GM19468 (cell line): ENCODE measurements around the gene PRR3.

ENCODE experiments used
- ATAC-seq: cut with Tn5 transposase; IDR thresholded peaks from one replicate; pipeline ENCODE4 v1.9.1; 2021; ENCODE audit warnings: mild to moderate bottlenecking, moderate library complexity, moderate number of reproducible peaks; ENCODE audit not compliant: unreplicated experiment; ENCODE audit errors: extremely low read depth

The PRR3 gene

DNA sequence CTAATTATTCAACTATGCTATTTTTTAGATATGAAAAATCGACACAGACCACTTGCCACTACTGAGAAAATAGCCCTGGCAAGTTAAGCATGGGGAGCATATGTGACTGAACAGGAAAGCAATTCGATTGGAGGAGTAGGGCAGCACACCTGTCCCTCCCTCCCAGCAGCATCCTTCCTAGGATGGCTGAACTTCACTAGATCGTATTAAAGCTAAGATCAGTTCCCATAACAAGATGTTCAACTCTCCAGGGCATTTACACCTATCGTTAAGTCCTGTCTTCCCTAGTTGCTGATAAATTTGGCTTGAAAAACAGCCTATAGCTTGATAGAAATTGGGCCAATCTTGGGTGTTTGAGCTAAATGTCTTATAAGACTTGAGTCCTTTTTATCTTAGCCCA, 53.0 kb downstream of the PRR3 start:
- ATAC-seq = no peak

DNA sequence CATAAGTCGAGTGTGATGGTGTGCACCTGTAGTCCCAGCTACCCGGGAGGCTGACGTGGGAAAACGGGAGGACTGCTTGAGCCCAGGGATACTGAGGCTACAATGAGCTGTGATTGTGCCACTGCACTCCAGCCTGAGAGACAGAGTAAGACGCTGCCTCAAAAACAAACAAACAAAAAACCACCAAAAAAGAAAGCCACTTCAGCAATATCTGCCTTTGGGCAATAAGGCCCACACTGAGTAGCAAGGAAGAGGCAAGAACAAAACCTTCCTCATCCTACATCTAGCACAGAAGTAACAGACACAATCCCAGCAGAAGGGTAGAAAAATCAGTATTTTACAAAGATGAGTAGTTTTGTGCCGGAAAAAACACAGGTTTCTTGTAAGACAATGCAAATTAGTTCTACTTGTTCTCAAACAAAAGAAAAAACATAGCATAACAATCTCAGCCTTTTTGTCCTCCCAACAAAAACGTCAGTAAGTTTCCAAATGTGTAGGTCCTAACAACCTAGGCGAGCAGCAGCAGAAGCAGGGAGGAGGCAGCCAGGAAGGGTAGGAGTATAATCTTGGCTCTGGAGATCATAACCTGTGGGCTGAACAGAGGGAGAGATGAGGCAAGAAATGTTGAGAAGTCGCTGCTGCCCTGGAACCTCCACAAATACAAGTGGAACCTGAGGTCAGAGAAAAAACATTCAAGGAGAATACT, 54.2 kb downstream of the PRR3 start:
- ATAC-seq = no peak

DNA sequence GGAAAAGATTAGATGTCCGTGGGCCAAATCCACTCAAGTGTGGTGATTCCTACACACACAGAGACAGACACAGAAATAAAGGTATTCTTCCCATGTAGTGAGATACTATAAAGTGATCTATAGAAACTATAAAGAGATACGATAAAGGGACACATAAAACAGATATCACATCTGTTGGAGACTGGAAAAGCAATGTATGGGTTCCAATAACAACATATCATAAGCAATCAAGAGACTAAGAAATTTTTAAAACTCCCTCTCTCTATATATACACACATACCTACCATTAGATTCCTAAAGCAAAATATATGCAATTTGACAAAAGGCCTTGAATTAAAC, 54.7 kb downstream of the PRR3 start:
- ATAC-seq = no peak

DNA sequence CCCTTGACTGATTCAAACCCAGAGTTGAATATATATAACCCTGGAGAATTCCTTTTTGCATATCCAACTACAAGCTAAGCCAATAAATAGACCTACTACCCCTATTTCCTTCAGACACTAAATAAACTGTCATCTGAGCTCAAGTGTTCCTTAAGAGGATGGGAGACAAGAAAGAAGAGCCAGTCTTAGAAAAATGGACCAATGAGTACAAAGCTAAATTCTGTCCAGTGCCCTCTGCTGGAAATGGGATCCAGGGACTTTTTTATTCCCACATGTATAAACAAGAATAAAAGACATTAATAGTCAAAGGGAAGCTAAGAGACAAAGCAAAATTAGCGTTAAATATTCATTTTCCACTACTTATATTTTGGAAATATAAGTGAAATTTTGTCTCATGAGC, 55.1 kb downstream of the PRR3 start:
- no peak for ATAC-seq

DNA sequence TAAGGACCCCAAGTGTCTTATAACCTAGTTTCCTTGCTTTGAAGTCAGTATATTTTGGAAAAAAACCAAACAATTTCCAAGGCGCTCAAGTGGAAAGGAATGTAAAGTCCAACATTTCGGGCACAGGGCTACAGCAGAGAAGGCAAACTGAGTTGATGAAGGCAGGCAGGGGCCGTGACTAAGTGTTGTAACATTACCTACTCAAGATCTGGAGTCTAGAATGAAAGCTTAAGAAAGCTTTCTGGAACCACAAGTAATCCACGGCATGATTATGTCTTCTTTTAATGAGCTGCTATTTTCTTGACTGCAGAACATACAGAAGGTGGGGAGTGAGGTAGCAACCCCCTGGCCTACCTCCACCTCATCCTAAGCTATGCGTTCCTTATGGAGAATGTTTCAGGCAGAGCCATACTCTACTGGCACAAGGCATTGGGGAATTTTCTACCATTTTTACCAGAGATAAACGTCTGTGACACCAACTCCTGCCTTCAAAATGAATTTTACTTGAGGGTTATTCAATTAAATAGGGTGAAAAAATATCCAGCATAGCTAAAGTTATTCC, 55.7 kb downstream of the PRR3 start:
- ATAC-seq = no peak
